H9 (cell line): ENCODE results near the gene DAPL1. TPM values are rescaled to one million over a fixed set of nuclear protein-coding genes. Genes with fewer than 3 reads are reported as not detected.

ENCODE experiments used
- DNase-seq: peaks from one replicate; pipeline ENCODE4 v3.0.0-alpha.2; 2017
- H2AFZ ChIP-seq: one replicate; pipeline ENCODE4 v1.6.1; 2013; ENCODE audit warnings: mild to moderate bottlenecking, low read length, control low read depth, moderate library complexity
- H2AK5ac ChIP-seq: 2 replicates; pipeline ENCODE4 v1.6.1; 2013; ENCODE audit warnings: low read length, control low read depth, mixed read lengths; ENCODE audit not compliant: insufficient read length
- H2BK120ac ChIP-seq: one replicate; pipeline ENCODE4 v1.6.1; 2013; ENCODE audit warnings: low read depth, mild to moderate bottlenecking, low read length, control low read depth, inconsistent platforms; ENCODE audit not compliant: poor library complexity, severe bottlenecking
- H2BK12ac ChIP-seq: 2 replicates; pipeline ENCODE4 v1.6.1; 2013; ENCODE audit warnings: low read length, control low read depth, mixed read lengths, low read depth; ENCODE audit not compliant: insufficient read length
- H2BK15ac ChIP-seq: 2 replicates; pipeline ENCODE4 v1.6.1; 2013; ENCODE audit warnings: low read depth, low read length, control low read depth
- H2BK20ac ChIP-seq: one replicate; pipeline ENCODE4 v1.6.1; 2013; ENCODE audit warnings: low read depth, mild to moderate bottlenecking, low read length, control low read depth, inconsistent platforms; ENCODE audit not compliant: poor library complexity, severe bottlenecking
- H2BK5ac ChIP-seq: 2 replicates; pipeline ENCODE4 v1.6.1; 2013; ENCODE audit warnings: low read length, control low read depth, mixed read lengths; ENCODE audit not compliant: insufficient read length
- H3K14ac ChIP-seq: 2 replicates; pipeline ENCODE4 v1.6.1; 2013; ENCODE audit warnings: low read length, control low read depth; ENCODE audit not compliant: insufficient read depth
- H3K18ac ChIP-seq: 2 replicates; pipeline ENCODE4 v1.6.1; 2013; ENCODE audit warnings: low read depth, mild to moderate bottlenecking, mixed read lengths, low read length, control low read depth; ENCODE audit not compliant: insufficient read length
- H3K23ac ChIP-seq: 2 replicates; pipeline ENCODE4 v1.6.1; 2013; ENCODE audit warnings: low read length, control low read depth, mixed read lengths, low read depth; ENCODE audit not compliant: insufficient read length
- H3K23me2 ChIP-seq: 2 replicates; pipeline ENCODE4 v1.6.1; 2013; ENCODE audit warnings: low read depth, mild to moderate bottlenecking, mixed read lengths, low read length, control low read depth; ENCODE audit not compliant: insufficient read length, poor library complexity, severe bottlenecking
- H3K27ac ChIP-seq: 2 replicates; pipeline ENCODE4 v1.5.1; 2013; ENCODE audit warnings: low read length, control low read depth, mixed read lengths, low read depth; ENCODE audit not compliant: insufficient read length
- H3K27me3 ChIP-seq: 2 replicates; pipeline ENCODE4 v1.6.1; 2013; ENCODE audit warnings: low read length, control low read depth, inconsistent platforms; ENCODE audit not compliant: insufficient read depth
- H3K4ac ChIP-seq: 2 replicates; pipeline ENCODE4 v1.6.1; 2013; ENCODE audit warnings: low read depth, mild to moderate bottlenecking, control low read depth, inconsistent platforms, low read length, moderate library complexity
- H3K4me1 ChIP-seq: 2 replicates; pipeline ENCODE4 v1.6.1; 2013; ENCODE audit warnings: low read length, control low read depth, inconsistent platforms; ENCODE audit not compliant: insufficient read depth
- H3K4me2 ChIP-seq: 2 replicates; pipeline ENCODE4 v1.6.1; 2013; ENCODE audit warnings: low read length, control low read depth, mixed read lengths; ENCODE audit not compliant: insufficient read length, insufficient read depth
- H3K56ac ChIP-seq: 2 replicates; pipeline ENCODE4 v1.6.1; 2013; ENCODE audit warnings: low read depth, mild to moderate bottlenecking, mixed read lengths, low read length, control low read depth; ENCODE audit not compliant: insufficient read length
- H3K79me1 ChIP-seq: 2 replicates; pipeline ENCODE4 v1.6.1; 2013; ENCODE audit warnings: low read depth, mild to moderate bottlenecking, moderate library complexity, low read length, control low read depth, inconsistent platforms; ENCODE audit not compliant: insufficient read depth, poor library complexity, severe bottlenecking
- H3K79me2 ChIP-seq: 2 replicates; pipeline ENCODE4 v1.6.1; 2013; ENCODE audit warnings: low read length, control low read depth, inconsistent platforms; ENCODE audit not compliant: insufficient read depth
- H3K9ac ChIP-seq: 2 replicates; pipeline ENCODE4 v1.6.1; 2013; ENCODE audit warnings: low read length, control low read depth, mixed read lengths; ENCODE audit not compliant: insufficient read length; ENCODE audit errors: extremely low read depth
- H3K9me3 ChIP-seq: one replicate; pipeline ENCODE4 v1.6.1; 2013; ENCODE audit warnings: low read depth, low read length, inconsistent platforms; ENCODE audit not compliant: control insufficient read depth
- H3T11ph ChIP-seq: one replicate; pipeline ENCODE4 v1.6.1; 2013; ENCODE audit warnings: mild to moderate bottlenecking, low read length, control low read depth, inconsistent platforms
- H4K20me1 ChIP-seq: one replicate; pipeline ENCODE4 v1.6.1; 2013; ENCODE audit not compliant: control insufficient read depth, insufficient read length, insufficient read depth
- H4K5ac ChIP-seq: 2 replicates; pipeline ENCODE4 v1.6.1; 2013; ENCODE audit warnings: low read depth, mild to moderate bottlenecking, mixed read lengths, low read length, control low read depth; ENCODE audit not compliant: insufficient read length
- H4K8ac ChIP-seq: replicated peaks from 2 replicates; pipeline ENCODE4 v1.6.1; 2013; ENCODE audit warnings: low read length, control low read depth, mixed read lengths, low read depth; ENCODE audit not compliant: insufficient read length
- H4K91ac ChIP-seq: 2 replicates; pipeline ENCODE4 v1.6.1; 2013; ENCODE audit warnings: low read depth, mild to moderate bottlenecking, moderate library complexity, mixed read lengths, low read length, control low read depth; ENCODE audit not compliant: insufficient read length
- H3K27ac Mint-ChIP-seq, 3 experiments: 2 replicates in 2 of 3; 3 replicates in 1 of 3; pipeline ENCODE4 v1.8.0; 2020 to 2021; ENCODE audit warnings: mixed read lengths in 3 of 3, mild to moderate bottlenecking in 1 of 3, moderate library complexity in 1 of 3
- H3K27me3 Mint-ChIP-seq: 2 replicates; pipeline ENCODE4 v1.8.0; 2021; ENCODE audit warnings: low read depth, mild to moderate bottlenecking, moderate library complexity, mixed read lengths
- H3K36me3 Mint-ChIP-seq, 3 experiments: 2 replicates in 2 of 3; 3 replicates in 1 of 3; pipeline ENCODE4 v1.8.0; 2020 to 2021; ENCODE audit warnings: low read depth in 3 of 3, mixed read lengths in 3 of 3; ENCODE audit not compliant: insufficient read depth in 1 of 3
- H3K4me1 Mint-ChIP-seq, 2 experiments: 2 replicates each; pipeline ENCODE4 v1.8.0; 2020; ENCODE audit warnings: mixed read lengths in 2 of 2
- H3K4me3 Mint-ChIP-seq, 2 experiments: 2 replicates in 1 of 2; 3 replicates in 1 of 2; pipeline ENCODE4 v1.8.0; 2020 to 2021; ENCODE audit warnings: mild to moderate bottlenecking in 2 of 2, mixed read lengths in 2 of 2, moderate library complexity in 1 of 2
- H3K9me3 Mint-ChIP-seq, 2 experiments: 2 replicates in 1 of 2; 3 replicates in 1 of 2; pipeline ENCODE4 v1.8.0; 2020; ENCODE audit warnings: mild to moderate bottlenecking in 2 of 2, mixed read lengths in 2 of 2, moderate library complexity in 1 of 2
- CTCF ChIP-seq: fragments of 200-600 bp; sonication (generic); conservative IDR thresholded peaks from 3 replicates; pipeline ENCODE4 v1.8.0; 2021; ENCODE audit warnings: antibody characterized with exemption, mild to moderate bottlenecking
- WGBS: extraction: QIAGEN DNeasy Blood & Tissue Kit; methylation state at CpG from one replicate; pipeline ENCODE4 v1.1.7; 2013; ENCODE audit warnings: missing lambda C conversion rate, low lambda C conversion rate, mixed read lengths; ENCODE audit not compliant: insufficient read length; ENCODE audit errors: extremely low coverage; 5-methylcytosine and 5-hydroxymethylcytosine counted together
- total RNA-seq: library from RNA; stranded (reverse); gene quantifications from 2 replicates; pipeline ENCODE4 v1.2.1, GENCODE V29; 2021

DAPL1 gene
- total RNA-seq, 1 experiment from 2014 or later: not detected

DNA sequence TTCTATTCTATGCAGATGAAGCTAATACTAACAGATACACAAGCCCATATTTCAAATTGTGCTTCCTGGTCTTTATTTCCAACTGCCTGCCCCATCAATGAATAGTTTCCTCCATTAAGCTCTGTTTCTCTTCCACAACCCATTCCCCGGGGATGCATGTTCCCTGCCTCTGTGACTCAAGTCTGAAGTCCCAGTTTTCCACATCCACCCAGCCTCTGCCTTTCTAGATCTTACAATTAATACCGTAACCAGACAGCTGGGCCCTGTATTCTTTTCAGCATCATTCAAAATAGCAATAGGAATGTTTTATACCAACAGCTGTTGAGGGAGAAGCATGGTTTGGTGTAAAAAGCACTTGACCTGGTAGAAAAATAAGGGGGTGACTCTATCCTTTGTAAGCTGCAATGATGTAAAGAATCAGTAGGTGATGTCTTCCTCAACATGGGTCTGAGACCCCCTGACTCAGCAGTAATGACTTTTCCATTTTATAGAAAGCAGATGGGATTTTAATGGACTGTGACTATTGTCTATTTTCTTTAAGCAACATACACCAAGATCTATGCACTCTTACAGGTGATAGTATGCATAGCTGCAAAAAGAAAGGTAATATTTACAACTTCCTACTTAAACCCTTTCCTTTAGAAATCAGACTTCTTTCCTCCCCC is 46.1 kb upstream of the DAPL1 start:
- H2BK5ac ChIP-seq: no peak overlapping the region
- Mint-ChIP-seq H3K27me3 (peaks cover 4% of the 10 kb centered on the region), H3K36me3 (no peaks in the 10 kb centered on the region), H3K4me1 (peaks cover 25 to 27% of the 10 kb centered on the region in 2 experiments), H3K27ac (no peak overlapping the region), H3K4me3 (no peak overlapping the region), H3K9me3 (no peaks in the 10 kb centered on the region)
- no peak overlapping the region for H2BK20ac ChIP-seq
- no peaks in the 10 kb centered on the region for H3K27me3 ChIP-seq
- H2BK120ac ChIP-seq: no peak overlapping the region
- H3K18ac ChIP-seq: no peak overlapping the region
- H2AK5ac ChIP-seq: no peak overlapping the region
- H3K4me1 ChIP-seq: no peaks in the 10 kb centered on the region; the same call in 1 of the 2 replicates
- H3T11ph ChIP-seq: no peak overlapping the region
- H4K91ac ChIP-seq: no peak overlapping the region
- H3K4me2 ChIP-seq: no peak overlapping the region
- no peak overlapping the region for H3K9ac ChIP-seq
- H2BK12ac ChIP-seq: no peak overlapping the region
- H3K79me1 ChIP-seq: no peaks in the 10 kb centered on the region
- no peak overlapping the region for H4K5ac ChIP-seq
- no CpG with 5 or more reads among the region's 2 CpGs for WGBS
- H3K79me2 ChIP-seq: no peaks in the 10 kb centered on the region
- no peak overlapping the region for H3K56ac ChIP-seq
- H4K20me1 ChIP-seq: no peaks in the 10 kb centered on the region
- H2AFZ ChIP-seq: no peak overlapping the region
- no peak overlapping the region for H3K27ac ChIP-seq
- no peak overlapping the region for H3K23ac ChIP-seq
- H2BK15ac ChIP-seq: no peak overlapping the region
- no peak for TF ChIP-seq CTCF
- no peaks in the 10 kb centered on the region for H3K23me2 ChIP-seq
- no peak overlapping the region for H3K4ac ChIP-seq
- no peak overlapping the region for H4K8ac ChIP-seq
- DNase-seq: no peak
- H3K9me3 ChIP-seq: no peaks in the 10 kb centered on the region
- H3K14ac ChIP-seq: no peak overlapping the region
